KOPT-K1 (cell line): ENCODE measurements around the gene CCND1.

Experiments used
- H3K27ac ChIP-seq: fragments of 200-600 bp; sonication (generic); 2 replicates; pipeline ENCODE4 v1.5.1; 2016; ENCODE audit warnings: antibody characterized with exemption, mild to moderate bottlenecking, low read depth, low read length; ENCODE audit not compliant: poor library complexity, severe bottlenecking
- H3K36me3 ChIP-seq: fragments of 200-600 bp; sonication (generic); 2 replicates; pipeline ENCODE4 v1.5.1; 2017; ENCODE audit warnings: antibody characterized with exemption, mild to moderate bottlenecking, low read length, moderate library complexity; ENCODE audit not compliant: insufficient read depth
- H3K9me3 ChIP-seq: fragments of 200-600 bp; sonication (generic); 2 replicates; pipeline ENCODE4 v1.5.1; 2017; ENCODE audit warnings: antibody characterized with exemption, low read length, mild to moderate bottlenecking; ENCODE audit not compliant: insufficient read depth, poor library complexity, severe bottlenecking

Gene CCND1

GRCh38 chr11:69661413-69661715 is 20.4 kb downstream of the CCND1 start:
- H3K9me3 ChIP-seq = no peaks in the 10 kb centered on the region
- no peak overlapping the region for H3K27ac ChIP-seq
- H3K36me3 ChIP-seq = peaks cover 45% of the 10 kb centered on the region; the same call in 1 of the 2 replicates

- Histone ChIP-seq H3K36me3 (peaks cover 52% of the 10 kb centered on the region; the same call in 1 of the 2 replicates), H3K27ac (no peak overlapping the region), H3K9me3 (no peaks in the 10 kb centered on the region)
These were observed 21.2 kb downstream of the CCND1 start for GRCh38 chr11:69662021-69662698.

- H3K27ac ChIP-seq = no peak overlapping the region
- peaks cover 59% of the 10 kb centered on the region for H3K36me3 ChIP-seq
- H3K9me3 ChIP-seq = no peaks in the 10 kb centered on the region
These were observed 21.9 kb downstream of the CCND1 start for GRCh38 chr11:69662806-69663205.

DNA sequence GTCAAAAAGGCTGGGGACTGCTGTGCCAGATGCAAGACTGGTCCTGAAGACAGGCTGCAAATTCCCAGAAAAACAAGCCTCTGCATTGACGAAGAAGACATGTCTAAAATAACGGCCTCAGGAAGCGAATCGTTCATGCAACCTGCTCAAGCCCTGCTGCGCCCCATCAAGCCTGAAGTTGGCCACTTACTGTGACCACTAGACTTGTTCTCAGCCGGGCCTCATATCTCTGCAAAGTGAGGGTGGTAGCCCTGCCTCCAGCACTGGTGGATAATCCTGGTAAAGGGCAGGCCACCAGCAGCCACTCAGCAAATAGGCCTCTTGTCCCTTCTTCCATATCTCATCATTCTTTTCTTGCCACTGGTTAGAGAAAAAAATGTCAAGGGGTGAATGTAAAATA is 22.4 kb downstream of the CCND1 start:
- no peak overlapping the region for H3K27ac ChIP-seq
- no peaks in the 10 kb centered on the region for H3K9me3 ChIP-seq
- H3K36me3 ChIP-seq = peaks cover 64% of the 10 kb centered on the region

DNA sequence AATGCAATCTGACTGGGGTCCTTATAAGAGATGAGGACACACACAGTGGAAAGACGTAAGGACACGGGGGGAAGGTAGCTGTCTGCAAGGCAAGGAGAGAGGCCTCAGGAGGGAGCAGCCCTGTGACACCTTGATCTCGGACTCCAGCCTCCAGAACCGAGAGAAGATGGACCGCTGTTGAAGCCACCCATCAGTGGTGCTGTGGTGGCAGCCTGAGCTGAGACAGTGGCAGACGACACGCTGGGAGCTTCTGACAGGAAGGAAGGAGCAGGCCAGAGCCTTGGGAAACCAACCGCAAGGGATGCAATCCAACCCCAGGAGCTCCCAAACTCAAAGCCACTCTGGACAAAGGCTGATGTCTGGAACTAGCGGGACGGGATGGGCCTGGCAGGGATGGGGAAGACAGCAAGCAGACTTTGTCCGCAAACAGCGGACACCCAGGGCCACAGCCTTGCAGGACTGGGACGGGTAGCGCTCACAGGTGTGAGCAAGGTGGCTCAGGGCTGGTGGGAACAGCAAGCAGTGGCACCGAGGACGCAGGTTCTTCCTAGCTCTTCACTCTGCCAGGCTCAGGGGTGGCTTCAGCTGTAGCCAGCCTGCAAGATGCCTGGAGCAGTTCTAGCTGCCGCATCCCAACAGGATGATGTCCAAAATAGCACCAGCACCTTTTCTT is 23.3 kb downstream of the CCND1 start:
- H3K36me3 ChIP-seq = peaks cover 72% of the 10 kb centered on the region

DNA sequence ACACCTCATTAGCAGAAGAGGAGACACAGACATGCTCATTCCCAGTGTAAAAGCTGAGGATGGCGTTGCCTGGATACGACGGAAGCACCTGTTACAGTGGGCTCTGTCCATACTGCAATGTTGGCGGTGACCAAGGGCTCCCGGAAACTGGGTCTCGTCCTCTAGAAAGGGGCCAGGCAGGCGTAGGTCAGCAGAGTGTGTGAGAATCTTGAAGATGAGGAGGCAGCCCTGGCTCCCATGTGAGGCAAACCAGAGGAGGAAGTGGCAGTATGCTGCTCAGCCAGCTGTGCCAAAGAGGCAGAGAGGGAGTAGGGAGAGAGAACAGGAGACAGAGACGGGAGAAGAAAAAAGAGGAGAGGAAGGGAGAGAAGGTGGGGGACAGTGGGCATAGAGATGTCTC is 23.9 kb downstream of the CCND1 start:
- no peak overlapping the region for H3K27ac ChIP-seq
- H3K9me3 ChIP-seq = no peaks in the 10 kb centered on the region
- peaks cover 78% of the 10 kb centered on the region for H3K36me3 ChIP-seq

More for the DNA sequence above, 23.3 kb downstream of the CCND1 start:
- Histone ChIP-seq H3K27ac (no peak overlapping the region), H3K9me3 (no peaks in the 10 kb centered on the region)

- H3K27ac ChIP-seq = no peak overlapping the region
- H3K9me3 ChIP-seq = no peaks in the 10 kb centered on the region
- H3K36me3 ChIP-seq = peaks cover 85% of the 10 kb centered on the region
These were observed 24.7 kb downstream of the CCND1 start for GRCh38 chr11:69665669-69666068.

GRCh38 chr11:69666261-69666660 is 25.3 kb downstream of the CCND1 start:
- Histone ChIP-seq H3K27ac (no peak overlapping the region), H3K9me3 (no peaks in the 10 kb centered on the region)

DNA sequence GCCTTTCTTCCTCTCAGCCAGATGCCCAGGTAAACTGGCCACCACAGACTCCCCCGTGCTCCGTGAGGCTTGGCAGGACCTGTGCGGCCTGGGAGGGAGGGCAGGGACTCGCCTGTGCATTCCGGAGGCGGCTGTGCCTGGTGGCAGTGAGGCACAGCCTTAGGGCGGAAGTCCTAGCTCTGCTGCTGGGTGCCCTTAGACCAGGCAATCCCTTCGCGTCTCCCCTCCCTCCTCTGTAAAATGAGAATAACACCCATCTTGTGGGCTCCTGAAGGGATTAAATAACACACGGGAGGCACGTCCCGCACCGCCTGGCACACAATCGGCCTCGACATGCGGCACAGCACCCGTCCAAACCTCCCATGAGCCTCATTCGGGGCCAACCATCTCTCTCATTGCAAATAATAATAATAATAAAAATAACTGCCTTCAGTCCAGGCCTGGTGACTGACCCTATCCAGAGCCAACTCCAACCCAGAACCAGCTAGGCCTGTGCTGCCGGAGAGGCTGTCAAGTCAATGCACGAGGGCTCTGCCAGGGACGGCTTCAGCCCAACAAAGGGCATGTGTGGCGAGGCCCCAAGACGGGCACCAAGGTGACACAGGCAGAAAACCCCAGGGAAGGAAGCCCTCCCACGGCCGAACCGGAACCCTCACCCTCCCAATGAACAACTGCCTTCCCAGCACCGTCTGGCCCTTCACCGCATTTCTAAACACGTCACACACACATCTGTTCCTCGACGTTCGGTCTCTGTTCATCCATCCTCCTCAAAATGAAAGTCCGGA is 26.0 kb downstream of the CCND1 start:
- Histone ChIP-seq H3K27ac (no peak overlapping the region), H3K36me3 (peaks cover 89% of the 10 kb centered on the region), H3K9me3 (no peaks in the 10 kb centered on the region)

More at GRCh38 chr11:69666261-69666660, 25.3 kb downstream of the CCND1 start:
- H3K36me3 ChIP-seq = peaks cover 85% of the 10 kb centered on the region

DNA sequence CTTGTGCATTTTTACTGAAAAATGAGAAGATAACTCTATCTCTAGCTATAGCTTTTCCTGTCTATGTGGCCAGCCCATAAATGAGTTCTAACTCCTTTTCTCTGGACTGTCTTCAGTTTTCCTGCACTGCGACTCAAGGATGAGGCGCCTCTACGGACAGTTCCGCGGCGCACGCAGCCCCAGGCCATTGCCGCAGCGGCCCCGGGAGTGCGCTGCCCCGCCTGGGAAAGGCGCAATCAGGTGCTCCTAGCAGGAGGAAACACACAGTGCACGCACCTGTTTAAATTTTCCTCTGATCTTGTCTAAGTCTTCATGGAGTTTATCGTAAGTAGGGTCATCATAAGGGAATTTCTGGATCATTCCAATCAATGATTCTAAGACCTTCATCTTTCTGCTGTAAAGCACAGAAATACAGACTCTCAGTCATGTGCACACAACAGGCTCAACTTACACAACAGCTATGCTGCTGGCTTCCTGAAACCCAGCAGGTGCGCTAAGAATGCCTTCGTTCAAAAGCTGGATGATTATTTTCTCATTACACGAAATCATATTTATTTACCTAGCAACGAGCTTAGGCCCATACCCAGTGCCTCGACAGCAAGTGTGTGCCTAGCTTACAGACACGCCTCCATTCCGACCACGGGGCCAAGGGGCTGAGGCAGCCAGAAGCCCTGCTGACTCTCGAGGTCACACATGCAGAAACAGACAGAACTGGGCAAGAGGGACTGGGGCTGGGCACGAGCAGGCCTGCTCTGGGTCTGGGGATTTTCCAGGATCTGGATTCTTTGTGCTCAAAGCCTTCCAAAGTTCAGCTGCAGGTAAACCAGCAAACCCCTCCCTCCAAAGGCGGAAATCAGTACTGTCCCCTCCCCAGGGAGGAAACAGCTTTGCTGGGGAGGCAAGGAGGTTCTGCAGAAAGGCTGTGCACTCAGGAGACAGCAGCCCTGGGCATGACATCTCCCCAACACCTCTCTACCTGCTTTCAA is 27.0 kb downstream of the CCND1 start:
- Histone ChIP-seq H3K36me3 (peaks cover 97% of the 10 kb centered on the region), H3K27ac (no peak overlapping the region), H3K9me3 (no peaks in the 10 kb centered on the region)

GRCh38 chr11:69669486-69669885 is 28.5 kb downstream of the CCND1 start:
- Histone ChIP-seq H3K27ac (no peak overlapping the region), H3K36me3 (peaks cover 88% of the 10 kb centered on the region), H3K9me3 (no peaks in the 10 kb centered on the region)

GRCh38 chr11:69670158-69670845 is 29.3 kb downstream of the CCND1 start:
- Histone ChIP-seq H3K36me3 (peaks cover 80% of the 10 kb centered on the region), H3K27ac (no peak overlapping the region), H3K9me3 (no peaks in the 10 kb centered on the region)

GRCh38 chr11:69671734-69672465 is 30.9 kb downstream of the CCND1 start:
- peaks cover 66% of the 10 kb centered on the region for H3K36me3 ChIP-seq
- H3K27ac ChIP-seq = no peak overlapping the region
- no peaks in the 10 kb centered on the region for H3K9me3 ChIP-seq
